Mucosa of rectum (tissue), 2 donors: ENCODE results near the gene SPINK9.

ENCODE experiments used
- H3K27ac ChIP-seq, 2 donors: one replicate each; pipeline ENCODE4 v1.7.0; 2013; ENCODE audit warnings: inconsistent platforms in 2 of 2, low read depth in 2 of 2, low read length in 2 of 2
- H3K27me3 ChIP-seq, 2 donors: one replicate each; pipeline ENCODE4 v1.7.0; 2013; ENCODE audit warnings: low read length in 2 of 2; ENCODE audit not compliant: control insufficient read depth in 2 of 2, insufficient read depth in 2 of 2
- H3K36me3 ChIP-seq, 2 donors: one replicate each; pipeline ENCODE4 v1.7.0; 2013; ENCODE audit warnings: low read length in 2 of 2; ENCODE audit not compliant: control insufficient read depth in 2 of 2, insufficient read depth in 2 of 2
- H3K4me1 ChIP-seq, 2 donors: one replicate each; pipeline ENCODE4 v1.7.0; 2013; ENCODE audit warnings: low read length in 2 of 2, mild to moderate bottlenecking in 1 of 2; ENCODE audit not compliant: control insufficient read depth in 2 of 2, insufficient read depth in 2 of 2
- H3K4me3 ChIP-seq, 2 donors: one replicate each; pipeline ENCODE4 v1.7.0; 2013; ENCODE audit warnings: low read length in 2 of 2
- H3K9ac ChIP-seq, 2 donors: one replicate each; pipeline ENCODE4 v1.7.0; 2013; ENCODE audit warnings: low read length in 2 of 2, low read depth in 1 of 2, mild to moderate bottlenecking in 1 of 2
- H3K9me3 ChIP-seq, 2 donors: one replicate each; pipeline ENCODE4 v1.7.0; 2013; ENCODE audit warnings: low read length in 2 of 2; ENCODE audit not compliant: control insufficient read depth in 2 of 2
- donor health status: healthy.
- donor health status: Normal muscosa, but diverticular disease.

SPINK9 gene, protein sequence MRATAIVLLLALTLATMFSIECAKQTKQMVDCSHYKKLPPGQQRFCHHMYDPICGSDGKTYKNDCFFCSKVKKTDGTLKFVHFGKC

GRCh38 chr5:148335259-148335658, at the start of gene SPINK9:
TSS of gene SPINK9 (plus strand) at chr5:148335559. CDS start at chr5:148335614, 55 bp downstream.
- H3K36me3 ChIP-seq, result no peaks in the 10 kb centered on the region

GRCh38 chr5:148290271-148291195, 44.8 kb upstream of the SPINK9 start:
- Histone ChIP-seq H3K4me3 (no peak overlapping the region), H3K27me3 (no peaks in the 10 kb centered on the region), H3K36me3 (no peaks in the 10 kb centered on the region), H3K27ac (no peak overlapping the region), H3K9ac (no peak overlapping the region), H3K9me3 (no peaks in the 10 kb centered on the region), H3K4me1 (no peaks in the 10 kb centered on the region)

More at GRCh38 chr5:148335259-148335658, at the start of gene SPINK9:
- Histone ChIP-seq H3K27ac (no peak within 1 kb of the TSS), H3K9ac (no peak within 1 kb of the TSS), H3K27me3 (no peaks in the 10 kb centered on the region), H3K9me3 (no peaks in the 10 kb centered on the region), H3K4me3 (no peak within 1 kb of the TSS), H3K4me1 (no peaks in the 10 kb centered on the region)

DNA sequence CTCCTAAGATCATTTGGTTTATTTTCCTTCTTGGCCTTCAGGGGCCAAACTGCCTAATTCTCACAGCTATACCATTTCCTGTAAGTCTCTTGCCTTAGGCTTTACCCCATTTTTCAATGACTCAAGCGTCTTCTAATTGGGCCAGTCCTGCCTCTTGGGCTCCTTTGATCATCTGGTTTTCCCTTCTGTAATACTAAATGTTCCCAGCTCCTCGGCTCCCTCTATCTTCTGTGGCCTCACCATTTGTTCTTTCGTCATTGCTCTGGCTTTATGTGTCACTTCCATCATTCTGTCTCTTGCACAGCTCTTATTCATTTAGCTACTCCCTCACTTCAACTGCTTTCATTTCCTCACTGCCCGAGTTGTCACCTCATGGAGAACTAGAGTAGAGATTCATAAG, 37.6 kb upstream of the SPINK9 start:
- H3K27me3 ChIP-seq, result no peaks in the 10 kb centered on the region
- no peaks in the 10 kb centered on the region for H3K36me3 ChIP-seq
- H3K9me3 ChIP-seq, result no peaks in the 10 kb centered on the region
- H3K4me1 ChIP-seq, result no peaks in the 10 kb centered on the region
- no peak overlapping the region for H3K4me3 ChIP-seq
- no peak overlapping the region for H3K27ac ChIP-seq
- H3K9ac ChIP-seq, result no peak overlapping the region

GRCh38 chr5:148306446-148306845, 28.9 kb upstream of the SPINK9 start:
- H3K4me1 ChIP-seq, result no peaks in the 10 kb centered on the region
- no peaks in the 10 kb centered on the region for H3K36me3 ChIP-seq
- H3K9ac ChIP-seq, result no peak overlapping the region
- H3K27ac ChIP-seq, result no peak overlapping the region
- H3K27me3 ChIP-seq, result no peaks in the 10 kb centered on the region
- no peak overlapping the region for H3K4me3 ChIP-seq
- H3K9me3 ChIP-seq, result no peaks in the 10 kb centered on the region

DNA sequence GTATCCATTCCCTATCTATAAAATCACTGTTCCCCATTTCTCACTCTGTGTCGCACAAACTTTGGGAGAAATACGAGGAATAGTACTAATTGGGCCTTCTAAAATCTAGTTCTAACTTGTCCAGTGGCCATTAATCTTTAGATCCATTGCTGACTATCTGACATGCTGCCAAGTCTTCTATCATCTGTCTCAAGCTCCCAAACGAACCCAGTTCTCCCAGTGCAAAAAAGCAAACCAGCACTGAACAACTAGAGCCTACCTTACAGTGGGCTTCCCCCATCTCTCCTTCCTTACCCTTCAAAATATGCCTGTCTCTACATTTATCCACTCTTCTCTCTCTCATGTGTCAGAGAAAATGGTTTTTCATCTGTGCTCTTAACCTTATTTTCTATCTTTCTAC, 26.3 kb upstream of the SPINK9 start:
- Histone ChIP-seq H3K4me3 (no peak overlapping the region), H3K27me3 (no peaks in the 10 kb centered on the region), H3K9me3 (no peaks in the 10 kb centered on the region), H3K4me1 (no peaks in the 10 kb centered on the region), H3K36me3 (no peaks in the 10 kb centered on the region), H3K27ac (no peak overlapping the region), H3K9ac (no peak overlapping the region)

DNA sequence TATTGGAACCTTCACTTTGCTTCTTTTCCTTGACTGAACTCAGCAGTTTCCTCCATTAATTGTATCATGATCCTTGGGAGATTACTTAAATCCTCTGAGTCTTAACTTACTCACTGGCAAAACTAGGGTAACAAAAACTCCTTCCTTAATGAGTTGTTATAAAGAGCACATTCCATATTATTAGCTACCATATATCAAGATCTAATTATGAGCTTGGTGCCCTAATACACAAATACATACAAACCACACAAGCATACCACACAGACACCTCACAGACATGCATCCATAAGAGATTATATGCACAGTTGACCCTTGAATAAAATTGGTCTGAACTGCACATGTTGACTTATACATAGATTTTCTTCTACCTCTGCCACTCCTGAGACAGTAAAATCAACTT, 25.6 kb upstream of the SPINK9 start:
- no peak overlapping the region for H3K9ac ChIP-seq

GRCh38 chr5:148311484-148311883, 23.9 kb upstream of the SPINK9 start:
- no peak overlapping the region for H3K9ac ChIP-seq
- no peak overlapping the region for H3K27ac ChIP-seq
- no peak overlapping the region for H3K4me3 ChIP-seq
- no peaks in the 10 kb centered on the region for H3K4me1 ChIP-seq
- no peaks in the 10 kb centered on the region for H3K27me3 ChIP-seq
- H3K9me3 ChIP-seq, result no peaks in the 10 kb centered on the region
- no peaks in the 10 kb centered on the region for H3K36me3 ChIP-seq

More for the DNA sequence above, 25.6 kb upstream of the SPINK9 start:
- no peaks in the 10 kb centered on the region for H3K4me1 ChIP-seq
- H3K9me3 ChIP-seq, result no peaks in the 10 kb centered on the region
- no peak overlapping the region for H3K4me3 ChIP-seq
- no peaks in the 10 kb centered on the region for H3K36me3 ChIP-seq
- H3K27ac ChIP-seq, result no peak overlapping the region
- H3K27me3 ChIP-seq, result no peaks in the 10 kb centered on the region

GRCh38 chr5:148312153-148312552, 23.2 kb upstream of the SPINK9 start, which contains the start of gene SPINK7:
TSS of gene SPINK7 (plus strand) at chr5:148312423. CDS start at chr5:148312484, 61 bp downstream.
- no peak within 1 kb of the TSS for H3K4me3 ChIP-seq
- no peak within 1 kb of the TSS for H3K9ac ChIP-seq
- H3K4me1 ChIP-seq, result no peaks in the 10 kb centered on the region
- no peaks in the 10 kb centered on the region for H3K36me3 ChIP-seq
- no peaks in the 10 kb centered on the region for H3K27me3 ChIP-seq
- H3K9me3 ChIP-seq, result no peaks in the 10 kb centered on the region
- no peak within 1 kb of the TSS for H3K27ac ChIP-seq

GRCh38 chr5:148314187-148314586, 21.2 kb upstream of the SPINK9 start:
- no peaks in the 10 kb centered on the region for H3K36me3 ChIP-seq
- no peaks in the 10 kb centered on the region for H3K4me1 ChIP-seq
- no peaks in the 10 kb centered on the region for H3K27me3 ChIP-seq
- H3K4me3 ChIP-seq, result no peak overlapping the region
- no peak overlapping the region for H3K9ac ChIP-seq
- H3K9me3 ChIP-seq, result no peaks in the 10 kb centered on the region
- no peak overlapping the region for H3K27ac ChIP-seq

DNA sequence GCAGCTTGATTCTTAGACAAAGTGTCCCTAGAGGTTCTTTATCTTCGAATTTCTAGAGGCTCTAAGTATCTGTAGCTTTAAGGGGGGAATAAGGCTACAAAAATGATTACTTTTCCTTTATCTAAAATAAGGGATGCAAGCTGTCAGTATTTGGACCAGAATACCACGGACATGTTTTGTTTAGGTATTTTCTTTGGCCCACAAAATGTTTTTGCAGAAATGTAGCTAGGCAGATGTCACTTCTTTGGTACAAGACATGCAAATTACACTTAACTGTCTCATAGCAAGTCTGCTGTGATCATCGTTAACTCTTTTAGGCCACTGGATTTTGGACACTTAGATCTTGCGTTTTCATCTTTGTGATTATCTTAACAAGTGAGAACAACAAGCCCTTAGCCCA, 20.6 kb upstream of the SPINK9 start:
- no peak overlapping the region for H3K4me3 ChIP-seq
- no peak overlapping the region for H3K9ac ChIP-seq
- H3K9me3 ChIP-seq, result no peaks in the 10 kb centered on the region
- no peak overlapping the region for H3K27ac ChIP-seq
- no peaks in the 10 kb centered on the region for H3K4me1 ChIP-seq
- H3K36me3 ChIP-seq, result no peaks in the 10 kb centered on the region
- H3K27me3 ChIP-seq, result no peaks in the 10 kb centered on the region
